Measurements from ENCODE around the gene PGAP6. TPM values are rescaled to one million over a fixed set of nuclear protein-coding genes. Genes with fewer than 3 reads are reported as not detected.

The PGAP6 gene
- total RNA-seq, 4 donors from 2014 or later, result 32.8 to 53.5 (median 46.3) TPM

DNA sequence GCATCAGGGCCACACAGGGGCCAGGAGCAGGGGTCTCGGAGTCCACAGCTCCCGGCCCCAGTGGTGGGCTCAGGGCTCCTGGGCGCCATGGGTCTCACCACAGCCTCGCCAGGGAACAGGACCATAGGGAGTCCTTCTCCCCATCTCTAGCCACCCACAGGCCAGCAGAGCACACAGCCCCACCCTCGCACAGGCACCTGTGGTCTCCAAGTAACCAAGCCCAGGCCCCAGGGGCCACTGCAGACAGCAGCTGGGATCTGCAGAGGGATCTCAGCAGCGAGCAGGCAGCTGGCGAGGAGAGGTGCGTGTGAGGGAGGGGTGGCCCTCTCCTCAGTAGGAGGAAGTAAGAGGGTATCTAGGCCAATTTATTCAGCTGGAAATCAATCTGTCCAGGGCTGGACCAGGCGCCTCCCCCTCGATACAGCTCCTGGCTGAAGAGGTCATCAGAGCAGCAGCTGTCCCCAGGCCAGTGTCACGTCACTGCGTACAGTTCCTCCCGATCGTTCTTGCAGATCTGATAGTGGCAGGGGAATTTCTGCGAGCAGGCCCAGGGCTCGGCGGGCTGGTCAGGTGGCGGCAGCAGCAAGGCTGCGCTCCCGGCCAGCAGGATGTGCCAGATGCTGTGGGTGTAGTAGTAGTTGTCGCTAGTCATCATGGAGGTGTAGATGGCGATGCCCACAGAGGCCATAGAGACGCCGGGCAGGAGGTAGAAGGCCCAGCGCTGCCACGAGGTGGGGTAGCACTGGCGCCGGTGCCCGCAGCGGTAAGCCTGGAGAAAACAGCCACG lies 10.1 kb downstream of the PGAP6 start:
- TF ChIP-seq CTCF (IDR thresholded peaks at IDR 0.05) (no peak), POLR2A (IDR thresholded peaks at IDR 0.05; ENCODE audit: low read depth) (no peak), POLR2AphosphoS5 (IDR thresholded peaks at IDR 0.05) (no peak), EP300 (IDR thresholded peaks at IDR 0.05) (no peak)
- Histone ChIP-seq H3K27me3 (no peaks in the 10 kb centered on the region), H3K4me1 (peaks cover 14 to 26% (median 23%) of the 10 kb centered on the region in 4 donors), H3K9me3 (no peaks in the 10 kb centered on the region), H3K27ac (replicated peaks in 1 of 4) (peak overlapping the region in 3 of 4 donors; percentile 68 to 84 (median 73)), H3K4me3 (no peak overlapping the region), H3K36me3 (peaks cover 49 to 84% (median 78%) of the 10 kb centered on the region in 4 donors)
- WGBS, result 90% methylated on average over 16 of the region's 31 CpGs
- DNase-seq (ENCODE audit: extremely low spot score), result no peak
- intact Hi-C loops (cut with DNase I), result no loop called here

DNA sequence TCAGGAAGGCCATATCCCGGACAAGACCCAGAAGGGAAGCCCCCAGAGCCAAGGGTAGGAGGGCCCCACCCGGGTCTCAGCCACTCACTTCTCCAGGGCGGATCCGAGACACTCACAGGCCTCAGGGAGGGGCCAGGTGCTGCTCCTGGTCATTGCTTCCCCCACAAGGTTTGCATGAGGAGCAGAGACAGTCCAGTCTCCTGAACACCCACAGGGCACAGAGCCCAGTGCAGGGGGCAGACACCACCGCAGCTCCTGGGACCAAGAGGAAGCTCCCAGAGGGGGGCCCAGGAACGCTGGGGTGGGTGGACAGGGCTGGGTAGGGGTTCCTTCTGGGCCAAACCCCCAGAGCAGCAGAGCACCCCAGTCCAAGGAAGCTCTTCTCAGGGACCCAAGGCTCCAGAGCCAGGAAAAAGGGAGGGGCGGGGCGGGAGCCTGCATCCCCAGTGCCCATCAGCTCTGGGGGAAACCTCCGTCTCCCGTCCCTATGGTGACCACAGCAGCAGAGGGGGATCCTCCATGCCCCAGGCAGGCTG lies 10.7 kb downstream of the PGAP6 start:
- DNase-seq (ENCODE audit: extremely low spot score), result no peak
- TF ChIP-seq CTCF (IDR thresholded peaks at IDR 0.05) (no peak), POLR2A (IDR thresholded peaks at IDR 0.05; ENCODE audit: low read depth) (no peak), EP300 (IDR thresholded peaks at IDR 0.05) (no peak), POLR2AphosphoS5 (IDR thresholded peaks at IDR 0.05) (no peak)
- WGBS, result 52% methylated on average over 8 of the region's 10 CpGs
- peaks cover 48 to 83% (median 77%) of the 10 kb centered on the region in 4 donors for H3K36me3 ChIP-seq
- no peaks in the 10 kb centered on the region for H3K9me3 ChIP-seq
- no peaks in the 10 kb centered on the region for H3K27me3 ChIP-seq
- peaks cover 14 to 26% (median 23%) of the 10 kb centered on the region in 4 donors for H3K4me1 ChIP-seq
- peak overlapping the region in 3 of 4 donors; percentile 56 to 62 (median 57) for H3K4me3 ChIP-seq
- H3K27ac ChIP-seq (replicated peaks in 1 of 4), result peak overlapping the region; percentile 68 to 84 (median 73)
- intact Hi-C loops (cut with DNase I), result loop anchor here (1.0 kb wide), 1 partner anchor 18 kb away; no protein-coding TSS in a partner anchor

DNA sequence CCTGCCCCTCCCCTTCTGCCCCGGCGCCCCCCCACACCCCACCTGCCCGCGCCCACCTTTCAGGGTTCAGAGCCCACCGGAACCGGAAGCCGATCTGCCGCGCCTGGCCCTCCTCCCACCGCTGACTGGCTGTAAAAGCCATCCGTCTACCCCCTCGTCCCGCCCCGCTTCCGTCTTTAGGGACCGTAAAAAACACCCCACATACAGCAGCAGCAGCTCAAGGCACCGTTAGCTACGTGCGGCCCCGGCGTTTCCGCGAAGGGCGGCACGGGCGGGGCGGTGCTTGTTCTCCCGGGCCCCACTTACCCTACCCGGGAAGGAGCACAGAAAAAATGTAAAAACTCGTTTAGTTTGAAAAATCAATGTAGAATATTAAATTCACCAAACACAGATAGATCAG lies 11.3 kb downstream of the PGAP6 start, which contains the start of gene MRPL28:
Gene MRPL28 (minus strand): TSS at position 96 of the 400 bp plus-strand sequence. CDS start 320 bp downstream, outside the sequence.
- TF ChIP-seq POLR2A (IDR thresholded peaks at IDR 0.05; ENCODE audit: low read depth), result no peak
- peak; percentile 60 to 82 for TF ChIP-seq POLR2AphosphoS5 (IDR thresholded peaks at IDR 0.05)
- no peak for TF ChIP-seq CTCF (IDR thresholded peaks at IDR 0.05)
- no peak for TF ChIP-seq EP300 (IDR thresholded peaks at IDR 0.05)
- DNase-seq (ENCODE audit: extremely low spot score), result peak; percentile 98

DNA sequence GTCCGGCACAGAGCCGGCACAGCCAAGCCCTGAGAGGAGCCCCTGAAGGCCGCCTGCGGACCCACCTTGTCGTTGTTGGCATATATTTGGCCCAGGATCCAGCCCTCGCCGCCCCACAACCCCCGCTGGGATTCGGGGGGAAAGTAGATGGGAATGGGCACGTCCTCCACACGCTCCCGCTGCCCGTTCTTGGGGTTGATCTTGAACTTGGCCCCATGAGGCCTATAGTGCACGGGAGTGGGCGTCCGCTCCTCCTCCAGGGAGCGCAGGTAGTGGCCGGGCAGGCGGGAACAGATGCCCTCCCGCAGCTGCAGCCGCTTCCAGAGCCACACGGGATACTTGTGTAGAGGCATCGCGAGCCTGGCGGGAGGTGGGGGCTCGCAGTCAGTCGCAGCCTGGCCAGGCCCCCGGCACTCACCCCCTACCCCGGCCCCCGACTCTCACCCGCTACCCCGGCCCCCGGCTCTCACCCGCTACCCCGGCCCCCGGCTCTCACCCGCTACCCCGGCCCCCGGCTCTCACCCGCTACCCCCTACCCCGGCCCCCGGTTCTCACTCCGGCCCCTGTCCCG lies 11.8 kb downstream of the PGAP6 start:
- Histone ChIP-seq H3K4me3 (peak overlapping the region; percentile 56 to 62 (median 60)), H3K27me3 (peaks cover 0 to under 1% (median 0%) of the 10 kb centered on the region in 4 donors), H3K36me3 (peaks cover 42 to 72% (median 68%) of the 10 kb centered on the region in 4 donors), H3K9me3 (no peaks in the 10 kb centered on the region), H3K4me1 (peaks cover 14 to 26% (median 23%) of the 10 kb centered on the region in 4 donors), H3K27ac (replicated peaks in 1 of 4) (peak overlapping the region in 3 of 4 donors; percentile 68 to 84 (median 73))
- no peak for DNase-seq (ENCODE audit: extremely low spot score)
- 66% methylated on average over 7 of the region's 44 CpGs for WGBS
- intact Hi-C loops (cut with DNase I), result loop anchor here (1.0 kb wide), 1 partner anchor 17 kb away; no protein-coding TSS in a partner anchor
- TF ChIP-seq CTCF (IDR thresholded peaks at IDR 0.05) (no peak), POLR2A (IDR thresholded peaks at IDR 0.05; ENCODE audit: low read depth) (no peak), POLR2AphosphoS5 (IDR thresholded peaks at IDR 0.05) (no peak), EP300 (IDR thresholded peaks at IDR 0.05) (no peak)

More for the DNA sequence above, 11.3 kb downstream of the PGAP6 start, which contains the start of gene MRPL28:
- H3K36me3 ChIP-seq, result peaks cover 44 to 76% (median 72%) of the 10 kb centered on the region in 4 donors
- intact Hi-C loops (cut with DNase I), result loop anchor here (1.0 kb wide), 1 partner anchor 17 kb away; no protein-coding TSS in a partner anchor
- no peaks in the 10 kb centered on the region for H3K27me3 ChIP-seq
- H3K9me3 ChIP-seq, result no peaks in the 10 kb centered on the region
- peak within 1 kb of the TSS; percentile 56 to 62 (median 60) for H3K4me3 ChIP-seq
- WGBS, result 0% methylated on average over 18 of the region's 30 CpGs
- peak within 1 kb of the TSS; percentile 68 to 84 (median 73) for H3K27ac ChIP-seq (replicated peaks in 1 of 4)
- H3K4me1 ChIP-seq, result peaks cover 14 to 26% (median 23%) of the 10 kb centered on the region in 4 donors

Data from esophagus muscularis mucosa (tissue), 4 donors.